PC-3 (cell line): Measurements from ENCODE around the gene ENPP1. TPM values are rescaled to one million over a fixed set of nuclear protein-coding genes. Genes with fewer than 3 reads are reported as not detected.
"Not testable (repeated sequence)": the region's sequence is repeated elsewhere in the genome, so short reads cannot be mapped to it uniquely, and the experiment has no call there.

Experiments used
- ATAC-seq: fragments of 200-7000 bp; cut with Tn5 transposase; 2 replicates; pipeline ENCODE4 v1.9.1; 2020; ENCODE audit warnings: mild to moderate bottlenecking, moderate library complexity
- BruUV-seq: library from RNA; stranded (reverse); fragments of 400-500 nt; replicated peaks from 2 replicates; lab custom pipeline; 2021; lab: Mats Ljungman, UMichigan
- CTCF ChIA-PET: fragments of 300-600 bp; sonication (Branson Sonifier 250); formaldehyde crosslinking; loops from one replicate; lab custom pipeline; 2022; ENCODE audit warnings: antibody characterized with exemption; lab: Charles Lee
- POLR2A ChIA-PET: fragments of 300-600 bp; sonication (Branson Sonifier 250); formaldehyde crosslinking; loops from one replicate; lab custom pipeline; 2022; ENCODE audit warnings: antibody characterized with exemption; ENCODE audit not compliant: unreplicated experiment; lab: Charles Lee
- DNase-seq: peaks from one replicate; pipeline ENCODE4 v3.0.0-alpha.2; 2015
- H2AFZ ChIP-seq: fragments of 300-600 bp; sonication (generic); 2 replicates; pipeline ENCODE4 v1.6.0; 2016; ENCODE audit warnings: antibody characterized with exemption, low read length
- H3F3A ChIP-seq: fragments of 300-600 bp; sonication (generic); one replicate; pipeline ENCODE4 v1.6.0; 2017; ENCODE audit warnings: antibody characterized with exemption, low read length, control low read depth, mild to moderate bottlenecking; ENCODE audit not compliant: unreplicated experiment
- H3K27ac ChIP-seq: fragments of 300-600 bp; sonication (generic); 2 replicates; pipeline ENCODE4 v1.5.1; 2016; ENCODE audit warnings: mild to moderate bottlenecking, low read length
- H3K27me3 ChIP-seq: fragments of 300-600 bp; sonication (generic); 2 replicates; pipeline ENCODE4 v1.6.1; 2016; ENCODE audit warnings: low read length, mixed read lengths
- H3K36me3 ChIP-seq: fragments of 300-600 bp; sonication (generic); 2 replicates; pipeline ENCODE4 v1.6.1; 2016; ENCODE audit warnings: low read depth, mixed run types, low read length, mixed read lengths
- H3K4me1 ChIP-seq: fragments of 300-600 bp; sonication (generic); 2 replicates; pipeline ENCODE4 v1.5.1; 2016; ENCODE audit warnings: low read length; ENCODE audit not compliant: insufficient read depth
- H3K4me2 ChIP-seq: fragments of 300-600 bp; sonication (generic); 2 replicates; pipeline ENCODE4 v1.6.0; 2016; ENCODE audit warnings: low read length
- H3K4me3 ChIP-seq: fragments of 300-600 bp; sonication (generic); 2 replicates; pipeline ENCODE4 v1.5.1; 2016; ENCODE audit warnings: mild to moderate bottlenecking, low read length, mixed read lengths
- H3K79me2 ChIP-seq: fragments of 300-600 bp; sonication (generic); 2 replicates; pipeline ENCODE4 v1.6.1; 2017; ENCODE audit warnings: low read length, mixed read lengths
- H3K9ac ChIP-seq: fragments of 300-600 bp; sonication (generic); 2 replicates; pipeline ENCODE4 v1.6.0; 2016; ENCODE audit warnings: mild to moderate bottlenecking, low read length
- H3K9me2 ChIP-seq: fragments of 300-600 bp; sonication (generic); replicated peaks from 2 replicates; pipeline ENCODE4 v1.6.1; 2016; ENCODE audit warnings: mixed run types, low read length, mixed read lengths
- H3K9me3 ChIP-seq: fragments of 300-600 bp; sonication (generic); 2 replicates; pipeline ENCODE4 v1.6.1; 2016; ENCODE audit warnings: low read length, mixed read lengths
- H4K20me1 ChIP-seq: fragments of 300-600 bp; sonication (generic); 2 replicates; pipeline ENCODE4 v1.6.1; 2016; ENCODE audit warnings: low read length, mixed read lengths
- EZH2 ChIP-seq: fragments of 300-600 bp; sonication (generic); IDR thresholded peaks from one replicate; pipeline ENCODE4 v1.6.1; 2017; ENCODE audit warnings: antibody characterized with exemption, mild to moderate bottlenecking, low read length; ENCODE audit not compliant: unreplicated experiment
- EZH2phosphoT487 ChIP-seq: fragments of 300-600 bp; sonication (generic); IDR thresholded peaks from 2 replicates; pipeline ENCODE4 v1.6.1; 2018; ENCODE audit warnings: mild to moderate bottlenecking, antibody characterized with exemption, low read length, borderline replicate concordance
- intact Hi-C: fragments of 100-400 bp; cut with micrococcal nuclease; formaldehyde crosslinking; loops from 2 replicates; pipeline ENCODE4 v1.9.0; 2023
- total RNA-seq: library from RNA; depleted of rRNA; stranded (reverse); fragments of >200 nt; gene quantifications from 2 replicates; pipeline ENCODE4 v1.2.3, GENCODE V29; 2014
- TF ChIP-seq, protein P1 (sequence below): fragments of 300-600 bp; sonication (generic); conservative IDR thresholded peaks from 2 replicates; pipeline ENCODE4 v1.5.1; 2017; ENCODE audit warnings: antibody characterized with exemption, low read depth, mild to moderate bottlenecking, low read length

Gene ENPP1
- total RNA-seq, 1 experiment from 2014 or later = 5.1 TPM

DNA sequence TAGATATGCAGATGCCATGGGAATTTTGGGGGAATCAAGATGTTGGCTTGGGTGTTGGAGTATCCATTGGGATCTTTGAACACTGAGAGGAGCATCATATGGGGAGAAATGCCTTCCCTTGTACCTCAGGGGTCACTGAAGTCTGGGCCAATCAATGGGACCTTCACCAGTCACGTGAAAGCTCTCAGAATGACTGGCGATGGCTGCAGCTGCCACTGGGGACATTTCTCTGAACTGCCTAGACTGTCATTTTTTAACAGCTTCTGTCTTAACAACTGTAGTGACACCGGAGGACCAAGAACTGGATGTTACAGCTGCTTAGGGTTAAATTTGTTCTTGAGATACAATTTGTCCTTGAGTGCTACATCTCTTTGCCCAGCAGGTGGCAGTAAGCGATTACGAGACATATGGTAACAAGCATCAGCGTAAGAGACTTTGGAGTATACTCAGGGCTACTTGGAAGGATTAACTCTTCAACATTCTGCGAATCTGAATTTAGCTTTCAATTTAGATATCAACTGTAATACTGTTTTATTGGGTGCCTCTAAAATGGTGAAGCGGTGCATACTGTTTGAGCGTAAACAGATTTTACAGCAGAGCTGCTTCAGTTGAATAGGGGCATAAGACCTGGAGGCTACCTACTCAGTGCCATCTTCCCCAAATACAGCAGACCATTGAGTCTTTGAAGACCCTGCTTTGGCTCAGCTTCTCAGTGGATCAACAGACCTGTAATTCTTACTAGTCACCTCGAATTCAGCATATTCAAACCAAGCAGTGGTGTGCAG, 107.3 kb downstream of the ENPP1 start:
- Histone ChIP-seq H3K9ac (no peak overlapping the region), H3K4me1 (peaks cover 9% of the 10 kb centered on the region), H3K79me2 (no peaks in the 10 kb centered on the region), H3K4me2 (peak overlapping the region; percentile 41; the same call in 1 of the 2 replicates), H3K27me3 (no peaks in the 10 kb centered on the region), H3K9me2 (no peaks in the 10 kb centered on the region), H2AFZ (peak overlapping the region; percentile 72), H3K36me3 (no peaks in the 10 kb centered on the region), H4K20me1 (no peaks in the 10 kb centered on the region), H3K4me3 (no peak overlapping the region), H3K9me3 (no peaks in the 10 kb centered on the region), H3K27ac (no peak overlapping the region), H3F3A (no peaks in the 10 kb centered on the region)
- TF ChIP-seq, protein P1, sequence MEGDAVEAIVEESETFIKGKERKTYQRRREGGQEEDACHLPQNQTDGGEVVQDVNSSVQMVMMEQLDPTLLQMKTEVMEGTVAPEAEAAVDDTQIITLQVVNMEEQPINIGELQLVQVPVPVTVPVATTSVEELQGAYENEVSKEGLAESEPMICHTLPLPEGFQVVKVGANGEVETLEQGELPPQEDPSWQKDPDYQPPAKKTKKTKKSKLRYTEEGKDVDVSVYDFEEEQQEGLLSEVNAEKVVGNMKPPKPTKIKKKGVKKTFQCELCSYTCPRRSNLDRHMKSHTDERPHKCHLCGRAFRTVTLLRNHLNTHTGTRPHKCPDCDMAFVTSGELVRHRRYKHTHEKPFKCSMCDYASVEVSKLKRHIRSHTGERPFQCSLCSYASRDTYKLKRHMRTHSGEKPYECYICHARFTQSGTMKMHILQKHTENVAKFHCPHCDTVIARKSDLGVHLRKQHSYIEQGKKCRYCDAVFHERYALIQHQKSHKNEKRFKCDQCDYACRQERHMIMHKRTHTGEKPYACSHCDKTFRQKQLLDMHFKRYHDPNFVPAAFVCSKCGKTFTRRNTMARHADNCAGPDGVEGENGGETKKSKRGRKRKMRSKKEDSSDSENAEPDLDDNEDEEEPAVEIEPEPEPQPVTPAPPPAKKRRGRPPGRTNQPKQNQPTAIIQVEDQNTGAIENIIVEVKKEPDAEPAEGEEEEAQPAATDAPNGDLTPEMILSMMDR = peak; percentile 83
- no peak for TF ChIP-seq EZH2
- ChIA-PET POLR2A (interaction anchor here (0.5 kb wide), 1 partner anchor 111 kb away, joined by 5 read pairs; no protein-coding TSS in a partner anchor), CTCF (interaction anchor here (0.9 kb wide), 1 partner anchor 132 kb away, joined by 3 read pairs; no protein-coding TSS in a partner anchor)
- peak; percentile 74 for DNase-seq
- peak; percentile 67 for ATAC-seq
- BruUV-seq = no TSS peak
- intact Hi-C loops = loop anchor here (5.0 kb wide), 2 partner anchors 73 to 567 kb away; no protein-coding TSS in a partner anchor

DNA sequence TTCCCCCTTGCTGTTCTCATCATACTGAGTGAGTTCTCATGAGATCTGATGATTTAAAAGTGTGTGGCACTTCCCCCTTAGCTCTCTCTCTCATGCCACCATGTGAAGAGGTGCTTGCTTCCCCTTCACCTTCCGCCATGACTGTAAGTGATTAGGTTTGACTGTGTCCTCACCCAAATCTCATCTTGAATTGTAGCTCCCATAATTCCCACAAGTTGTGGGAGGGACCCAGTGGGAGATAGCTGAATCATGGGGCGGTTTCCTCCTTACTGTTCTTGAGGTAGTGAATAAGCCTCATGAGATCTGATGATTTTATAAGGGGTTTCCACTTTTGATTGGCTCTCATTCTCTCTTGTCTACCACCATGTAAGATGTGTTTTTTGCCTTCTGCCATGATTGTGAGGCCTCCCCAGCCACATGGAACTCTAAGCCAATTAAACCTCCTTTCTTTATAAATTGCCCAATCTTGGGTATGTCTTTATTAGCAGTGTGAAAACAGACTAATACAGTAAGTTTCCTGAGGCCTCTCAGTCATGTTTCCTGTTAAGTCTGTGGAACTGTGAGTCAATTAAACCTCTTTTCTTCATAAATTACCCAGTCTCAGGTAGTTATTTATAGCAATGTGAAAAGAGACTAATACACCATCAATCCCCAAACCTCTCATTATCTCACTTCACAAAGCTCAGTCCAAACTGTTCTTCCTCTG, 108.4 kb downstream of the ENPP1 start:
- BruUV-seq, H3K27me3 ChIP-seq, H4K20me1 ChIP-seq, H3K4me2 ChIP-seq, H3K9me3 ChIP-seq, H3F3A ChIP-seq, ATAC-seq, H3K9me2 ChIP-seq, H3K79me2 ChIP-seq, POLR2A ChIA-PET, H3K36me3 ChIP-seq, H3K4me1 ChIP-seq, DNase-seq, H3K9ac ChIP-seq, H3K4me3 ChIP-seq, H3K27ac ChIP-seq: not testable (repeated sequence)
- peak overlapping the region; percentile 72; the same call in 1 of the 2 replicates for H2AFZ ChIP-seq
- CTCF ChIA-PET = interaction anchor here (0.9 kb wide), 1 partner anchor 133 kb away, joined by 3 read pairs; no protein-coding TSS in a partner anchor
- intact Hi-C loops = loop anchor here (5.0 kb wide), 1 partner anchor 566 kb away; no protein-coding TSS in a partner anchor

DNA sequence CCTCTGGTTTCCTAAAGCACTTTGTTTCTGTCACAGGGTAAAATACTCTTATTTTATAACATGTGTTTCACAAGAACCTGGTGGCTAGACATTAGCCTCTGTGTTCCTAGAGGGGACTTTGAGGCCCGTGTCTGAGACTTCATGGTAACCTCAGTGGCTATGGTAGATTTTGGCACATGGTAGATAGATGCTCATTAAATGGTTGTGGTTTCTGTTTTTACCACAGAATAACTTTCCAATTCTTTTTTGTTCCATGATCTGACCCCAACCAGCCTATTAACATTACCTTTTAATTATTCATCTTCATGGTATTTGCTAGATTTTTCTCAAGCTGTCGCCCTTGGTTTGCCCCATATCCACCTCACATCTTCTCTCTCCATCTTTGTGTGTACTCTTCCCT, 109.0 kb downstream of the ENPP1 start:
- no peaks in the 10 kb centered on the region for H3F3A ChIP-seq
- H3K9me2 ChIP-seq = no peaks in the 10 kb centered on the region
- H3K79me2 ChIP-seq = no peaks in the 10 kb centered on the region
- no TSS peak for BruUV-seq
- no peak overlapping the region for H3K27ac ChIP-seq
- no peak overlapping the region for H3K4me3 ChIP-seq
- peaks cover 9% of the 10 kb centered on the region for H3K4me1 ChIP-seq
- no peak for DNase-seq
- H3K36me3 ChIP-seq = no peaks in the 10 kb centered on the region
- H2AFZ ChIP-seq = no peak overlapping the region
- ChIA-PET CTCF (no interaction called here), POLR2A (no interaction called here)
- H3K9ac ChIP-seq = no peak overlapping the region
- no peaks in the 10 kb centered on the region for H3K9me3 ChIP-seq
- H3K27me3 ChIP-seq = no peaks in the 10 kb centered on the region
- H4K20me1 ChIP-seq = no peaks in the 10 kb centered on the region
- no peak overlapping the region for H3K4me2 ChIP-seq
- intact Hi-C loops = loop anchor here (5.0 kb wide), 1 partner anchor 565 kb away; no protein-coding TSS in a partner anchor
- ATAC-seq = no peak
- TF ChIP-seq, protein P1 = no peak
- no peak for TF ChIP-seq EZH2phosphoT487
- TF ChIP-seq EZH2 = no peak
